Non-pigmented ciliary epithelial cell (primary cell): ENCODE measurements around the gene ANKFY1.

Source experiments
- DNase-seq: peaks from one replicate; pipeline ENCODE4 v3.0.0-alpha.2; 2010; ENCODE audit warnings: low read depth

Gene ANKFY1

DNA sequence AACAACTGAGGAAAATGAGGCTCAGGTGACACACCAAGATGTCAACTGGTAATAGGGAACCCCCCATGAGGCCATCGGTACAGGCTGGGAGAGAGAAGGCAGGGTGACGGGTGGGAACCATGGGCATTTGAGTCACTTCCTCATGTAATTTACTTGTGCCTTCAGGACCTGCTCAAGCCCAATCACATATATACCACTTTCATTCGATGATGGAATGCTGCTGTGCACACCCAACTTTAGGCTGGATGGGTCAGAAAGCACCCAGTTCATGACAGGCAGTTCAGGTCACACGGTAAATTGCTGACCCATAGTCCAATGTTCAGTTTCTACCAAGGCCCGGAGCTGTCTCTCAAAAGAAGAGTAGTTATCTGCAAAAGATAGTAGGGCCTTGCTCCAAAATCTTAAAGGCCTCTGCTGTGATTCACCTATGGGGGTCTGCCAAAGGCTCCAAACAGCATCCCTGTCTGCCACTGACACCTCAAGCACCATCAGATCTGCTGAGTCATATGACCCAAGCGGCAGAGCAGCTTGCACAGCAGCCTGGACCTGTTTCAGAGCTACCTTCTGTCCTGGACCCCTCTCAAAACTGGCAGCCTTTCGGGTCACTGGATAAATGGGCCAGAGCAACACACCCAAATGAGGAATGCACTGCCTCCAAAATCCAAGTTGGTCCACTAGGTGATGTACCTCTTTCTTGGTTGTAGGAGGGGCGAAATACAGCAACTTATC, 145.6 kb downstream of the ANKFY1 start:
- DNase-seq, result no peak

DNA sequence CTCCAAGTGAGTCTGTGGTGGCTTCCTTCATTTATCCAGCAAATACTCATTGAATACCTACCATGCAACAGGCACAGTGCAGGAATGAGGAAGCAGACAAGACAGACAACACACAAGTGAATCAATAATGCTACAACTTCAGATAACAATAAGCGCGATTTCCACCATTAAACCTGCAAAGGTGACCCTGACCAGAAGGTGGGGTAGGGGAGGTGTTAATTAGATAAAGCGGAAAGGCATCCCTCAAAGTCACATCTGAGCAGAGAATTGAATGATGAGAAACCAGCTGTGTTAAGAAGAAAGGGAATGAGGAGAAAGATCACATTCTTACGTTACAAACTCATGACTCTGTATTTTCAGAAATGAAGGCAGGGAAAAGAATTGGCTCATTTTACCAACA, 147.3 kb downstream of the ANKFY1 start:
- no peak for DNase-seq
